KG1 (cell line): ENCODE results near the gene INTS14.
"Not testable (repeated sequence)": the region's sequence is repeated elsewhere in the genome, so short reads cannot be mapped to it uniquely, and the experiment has no call there.

Experiments used
- DNase-seq: peaks from one replicate; lab custom pipeline; 2025; lab: John Stamatoyannopoulos, UW

INTS14 gene

DNA sequence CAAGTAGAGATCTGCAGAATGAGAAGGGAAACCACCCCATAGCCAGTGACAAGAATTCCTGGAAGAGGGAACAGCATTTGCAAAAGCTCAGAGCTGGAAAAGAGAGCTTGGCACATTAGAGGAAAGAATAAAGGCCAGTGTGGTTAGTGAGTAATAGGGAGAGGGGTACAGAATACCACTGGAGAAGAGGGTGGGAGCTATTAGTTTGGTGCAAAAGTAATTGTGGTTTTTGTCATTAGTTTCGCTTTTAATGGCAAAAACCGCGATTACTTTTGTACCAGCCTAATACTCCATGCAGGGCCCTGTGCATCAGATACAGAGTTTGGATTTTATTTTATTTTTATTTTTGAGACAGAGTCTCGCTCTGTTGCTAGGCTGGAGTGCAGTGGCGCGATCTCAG lies 20.6 kb upstream of the INTS14 start:
- no peak for DNase-seq

DNA sequence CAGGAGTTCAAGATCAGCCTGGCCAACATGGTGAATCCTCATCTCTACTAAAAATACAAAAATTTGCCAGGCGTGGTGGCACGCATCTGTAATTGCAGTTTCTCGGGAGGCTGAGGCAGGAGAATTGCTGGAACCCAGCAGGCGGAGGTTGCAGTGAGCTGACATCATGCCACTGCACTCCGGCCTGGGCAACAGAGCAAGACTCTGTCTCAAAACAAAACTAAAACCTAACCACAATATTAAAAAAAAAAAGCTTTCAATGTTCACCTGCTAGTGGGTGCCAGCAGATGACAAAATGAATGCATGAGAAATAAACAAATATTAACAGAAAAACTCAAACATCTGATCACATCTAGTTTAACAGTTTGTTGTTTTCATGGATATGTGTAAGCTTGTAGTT lies 19.8 kb upstream of the INTS14 start:
- DNase-seq = no peak

DNA sequence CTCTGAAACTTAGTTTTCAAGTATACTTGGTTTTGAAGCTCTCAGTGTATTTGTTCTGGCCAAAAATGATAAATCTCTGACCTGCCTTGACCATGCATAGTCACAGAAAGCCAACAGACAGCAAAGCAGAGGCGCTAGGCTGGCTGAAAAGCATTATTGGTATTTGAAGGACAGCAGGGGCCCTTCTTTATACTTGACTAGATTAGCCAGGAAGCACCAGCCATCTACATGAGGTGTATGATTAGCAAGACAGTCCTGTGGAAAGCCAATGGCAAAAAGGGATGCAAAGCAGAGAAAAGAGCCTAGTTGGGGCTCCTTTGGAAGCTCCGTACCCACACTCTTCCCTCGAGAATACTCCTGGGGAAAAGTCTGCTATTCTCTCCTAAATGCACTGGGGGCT lies 18.6 kb upstream of the INTS14 start:
- no peak for DNase-seq

DNA sequence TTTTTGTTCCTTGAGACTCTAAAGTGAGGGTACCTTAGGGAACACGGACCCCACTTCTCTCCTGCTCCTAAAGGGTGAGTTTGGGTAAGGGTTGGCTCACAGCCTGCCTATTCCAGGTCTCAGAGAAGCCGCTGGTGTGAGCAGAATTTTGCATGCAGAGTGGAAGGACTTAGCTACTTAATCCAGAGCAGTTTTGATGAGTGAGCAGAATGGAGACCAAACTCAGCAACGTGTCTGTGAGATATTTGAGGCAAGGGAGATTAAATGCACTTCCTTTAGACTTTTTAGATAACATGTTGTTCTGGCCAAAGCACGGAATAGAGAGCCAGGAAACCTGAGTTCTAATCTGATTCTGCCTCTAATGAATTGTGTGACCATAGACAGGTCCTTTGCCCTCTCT lies 15.9 kb upstream of the INTS14 start:
- DNase-seq = no peak

DNA sequence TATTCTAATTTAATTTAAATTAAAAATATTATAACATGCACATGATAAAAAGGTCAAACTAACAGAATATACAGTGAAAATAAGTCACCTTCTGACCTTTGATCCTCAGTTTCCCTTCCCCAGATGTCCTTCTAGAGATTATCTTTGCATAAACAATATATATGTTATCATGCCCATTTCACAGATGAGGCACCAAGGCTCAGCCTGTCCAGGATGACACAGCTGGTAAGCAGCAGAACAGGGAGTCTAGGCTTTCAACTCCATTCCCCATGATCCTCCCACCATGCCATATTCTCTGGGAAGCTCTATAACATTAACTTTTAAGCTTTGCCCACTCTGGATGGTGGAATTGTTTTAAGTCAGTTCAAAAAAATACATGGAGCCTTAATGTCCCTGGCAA lies 12.2 kb upstream of the INTS14 start:
- DNase-seq = no peak

DNA sequence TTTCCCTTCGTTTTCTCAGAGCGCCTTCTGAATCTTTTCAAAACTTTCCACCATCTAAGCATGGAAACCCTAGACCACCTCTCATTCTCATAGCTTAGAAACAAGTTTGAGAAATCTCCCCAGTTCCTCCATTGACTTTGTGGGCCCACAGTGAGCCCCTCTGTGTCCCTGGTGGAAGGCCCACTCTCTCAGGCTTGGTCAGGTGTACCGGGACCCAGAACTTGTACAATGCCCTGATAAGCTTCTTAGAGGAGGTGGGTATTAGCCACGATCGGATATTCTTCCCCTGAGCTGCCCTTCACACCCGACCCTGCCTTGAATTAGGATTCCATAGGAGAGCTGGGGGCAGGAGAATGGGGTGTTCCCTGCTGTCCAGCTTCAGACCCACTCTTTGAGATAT lies 10.7 kb upstream of the INTS14 start, which contains the start of gene SLC24A1:
SLC24A1 (plus strand) TSS at position 301 of the 400 bp plus-strand sequence. CDS start 2,143 bp downstream, outside the sequence.
- DNase-seq = no peak

DNA sequence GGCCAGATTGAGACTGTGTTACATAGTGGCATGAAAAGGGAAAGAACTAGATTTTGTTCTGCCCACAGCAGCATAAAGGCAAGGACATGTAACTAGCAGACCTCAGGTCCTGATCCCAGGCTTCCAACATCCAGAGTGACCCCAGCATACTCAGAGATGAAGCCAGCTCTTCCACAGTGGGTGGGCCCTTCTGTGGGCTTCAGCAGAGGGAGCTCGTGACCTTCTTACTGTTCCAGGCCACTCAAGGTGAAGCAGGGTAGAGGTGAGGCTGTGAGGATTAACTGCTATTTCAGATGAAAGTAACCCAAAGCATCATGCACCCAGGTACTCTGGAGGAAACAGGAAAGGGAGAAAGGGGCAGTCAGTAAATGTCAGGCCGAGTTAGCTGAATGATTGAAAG lies 9.9 kb upstream of the INTS14 start:
- no peak for DNase-seq

DNA sequence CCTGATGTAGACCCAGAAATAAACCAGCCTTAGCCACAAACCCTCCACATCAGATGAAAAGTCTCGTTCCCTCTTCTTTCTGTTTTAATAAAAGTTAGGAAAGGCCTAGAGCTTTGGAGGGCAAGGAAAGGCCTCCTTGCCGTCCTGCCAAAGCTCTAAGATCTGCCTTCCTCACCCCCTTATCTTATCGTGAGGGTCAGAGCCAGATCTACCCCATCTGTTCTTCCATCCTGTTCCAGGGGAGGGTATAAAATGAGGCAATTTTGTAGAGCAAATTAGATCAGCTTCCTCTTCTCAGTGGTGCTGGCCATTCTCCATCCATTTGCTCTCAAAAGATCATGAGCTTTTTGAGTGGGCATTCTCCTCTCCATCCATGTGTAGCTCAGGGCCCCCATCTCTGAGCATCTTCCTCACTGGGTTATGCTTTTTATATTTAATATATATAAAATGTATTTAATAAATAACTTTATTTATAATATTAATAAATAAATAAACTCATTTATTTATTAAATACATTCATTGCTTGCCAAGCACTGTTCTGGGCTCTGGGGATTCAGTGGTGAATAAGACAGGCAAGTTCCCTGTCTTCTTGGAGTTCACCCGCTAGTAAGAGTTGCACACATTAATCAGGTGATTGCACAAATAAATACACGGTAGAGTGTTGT lies 8.8 kb upstream of the INTS14 start:
- DNase-seq = no peak

DNA sequence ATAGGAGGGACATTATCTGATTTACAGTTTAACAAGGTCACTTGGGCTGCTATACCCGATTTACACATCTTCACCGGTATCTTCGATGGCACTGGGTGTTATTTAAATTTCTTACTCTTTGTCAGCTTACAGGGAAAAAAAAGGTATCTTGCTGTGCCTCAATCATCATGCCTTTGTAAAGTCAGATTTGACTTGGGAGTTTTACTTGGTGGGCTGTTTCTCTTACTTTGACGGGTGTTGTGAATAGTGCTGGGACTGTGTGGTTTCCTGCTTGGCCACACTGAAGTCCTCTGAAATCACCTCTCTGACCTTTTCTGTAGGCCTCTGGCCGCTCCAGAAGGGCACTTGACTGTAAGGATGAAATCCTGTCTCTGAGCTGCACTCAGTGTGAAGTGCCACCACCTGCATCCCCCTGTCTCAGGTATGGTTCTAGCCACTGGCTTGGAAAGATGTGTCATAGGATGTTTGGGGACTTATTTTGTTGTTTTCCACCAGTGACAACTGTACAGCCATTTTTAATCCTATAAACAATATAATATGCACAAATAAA lies 7.7 kb upstream of the INTS14 start:
- no peak for DNase-seq

DNA sequence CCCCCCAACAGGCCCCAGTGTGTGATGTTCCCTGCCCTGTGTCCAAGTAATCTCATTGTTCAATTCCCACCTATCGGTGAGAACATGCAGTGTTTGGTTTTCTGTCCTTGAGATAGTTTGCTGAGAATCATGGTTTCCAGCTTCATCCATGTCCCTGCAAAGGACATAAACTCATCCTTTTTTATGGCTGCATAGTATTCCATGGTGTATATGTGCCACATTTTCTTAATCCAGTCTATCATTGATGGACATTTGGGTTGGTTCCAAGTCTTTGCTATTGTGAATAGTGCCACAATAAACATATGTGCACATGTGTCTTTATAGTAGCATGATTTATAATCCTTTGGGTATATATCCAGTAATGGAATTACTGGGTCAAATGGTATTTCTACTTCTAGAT lies 5.0 kb upstream of the INTS14 start:
- not testable (repeated sequence) for DNase-seq

DNA sequence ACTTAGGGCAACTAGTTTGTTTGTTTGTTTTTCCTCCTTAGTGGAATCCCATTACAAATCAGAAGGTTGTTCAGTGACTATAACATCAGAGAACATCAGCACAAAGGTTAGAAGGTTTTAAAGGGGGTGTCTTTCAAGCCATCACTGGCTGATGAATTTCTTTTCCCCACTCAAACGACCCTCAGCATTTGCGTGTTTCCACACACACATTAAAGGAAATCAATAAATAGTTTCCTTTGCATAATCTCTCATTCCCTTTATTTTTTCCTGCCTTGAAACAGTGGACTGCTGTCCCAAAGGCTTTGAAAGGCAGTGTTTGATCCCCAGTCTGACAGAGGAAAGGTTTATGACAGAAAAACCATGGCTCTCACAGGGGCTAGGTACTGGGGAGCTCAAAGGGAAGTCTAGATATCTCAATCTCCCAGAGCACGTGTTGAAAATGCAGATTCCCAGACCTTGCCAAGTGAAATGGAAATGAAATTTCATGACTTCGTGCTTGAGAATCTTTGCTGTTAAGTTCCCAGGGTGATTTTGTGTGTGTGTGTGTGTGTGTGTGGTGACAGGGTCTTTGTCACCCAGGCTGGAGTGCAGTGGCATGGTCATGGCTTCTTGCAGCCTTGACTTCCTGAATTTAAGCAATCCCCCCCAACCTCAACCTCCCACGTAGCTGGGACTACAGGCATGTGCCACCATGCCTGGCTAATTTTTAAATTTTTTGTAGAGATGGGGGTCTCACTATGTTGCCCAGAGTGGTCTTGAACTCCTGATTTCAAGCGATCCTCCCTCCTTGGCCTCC lies 2.2 kb upstream of the INTS14 start:
- no peak for DNase-seq

DNA sequence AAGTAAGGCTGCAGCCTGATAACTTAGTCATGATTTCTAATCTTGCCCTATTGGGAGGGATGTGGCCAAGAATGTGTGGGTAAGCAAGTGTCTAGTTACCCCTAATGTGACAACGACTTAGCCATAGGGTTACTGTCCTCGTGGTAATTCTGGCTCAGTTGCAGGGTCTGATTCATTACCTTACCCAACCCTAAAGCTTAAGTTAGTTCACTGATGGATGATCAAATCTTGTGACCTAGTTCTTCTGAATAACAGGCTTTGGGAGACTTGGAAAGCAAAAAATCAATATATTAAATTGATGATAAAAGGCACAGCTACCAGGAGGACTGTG lies 1.6 kb upstream of the INTS14 start:
- DNase-seq = no peak

DNA sequence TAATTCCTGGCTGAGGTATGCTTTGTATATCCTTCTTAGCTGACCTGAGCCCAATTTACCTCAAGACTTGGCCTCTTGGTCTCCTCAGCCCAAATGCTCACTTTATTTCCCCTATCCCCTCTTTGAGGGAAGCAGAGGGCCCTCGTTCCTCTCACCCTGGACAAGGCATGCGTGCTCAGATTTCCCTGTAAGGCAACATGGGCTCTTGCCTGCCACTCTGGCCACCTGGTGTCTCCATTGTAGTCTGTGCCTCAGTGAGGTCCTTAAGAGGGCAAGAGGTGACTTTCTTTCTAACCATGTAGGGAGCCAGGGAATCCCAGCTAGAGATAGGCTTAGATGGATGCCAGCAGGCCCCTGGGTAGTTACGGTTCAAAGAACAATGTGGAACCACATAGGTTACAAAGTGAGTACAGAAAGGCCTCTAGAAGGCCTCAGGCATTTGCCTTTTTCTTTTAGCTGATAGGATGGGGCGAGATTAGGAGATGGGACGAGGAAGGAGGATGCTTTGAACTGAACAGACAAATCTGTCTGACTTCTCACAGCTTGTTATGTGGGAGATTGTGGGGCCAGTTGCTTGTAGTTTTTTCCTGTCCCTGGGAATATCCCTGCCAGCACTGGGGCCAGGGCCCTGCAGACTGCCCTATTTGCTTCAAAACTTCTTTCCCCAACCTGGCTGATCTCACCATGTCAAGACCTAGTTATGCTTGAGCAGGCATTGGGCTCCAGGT lies 1.1 kb upstream of the INTS14 start:
- no peak for DNase-seq

DNA sequence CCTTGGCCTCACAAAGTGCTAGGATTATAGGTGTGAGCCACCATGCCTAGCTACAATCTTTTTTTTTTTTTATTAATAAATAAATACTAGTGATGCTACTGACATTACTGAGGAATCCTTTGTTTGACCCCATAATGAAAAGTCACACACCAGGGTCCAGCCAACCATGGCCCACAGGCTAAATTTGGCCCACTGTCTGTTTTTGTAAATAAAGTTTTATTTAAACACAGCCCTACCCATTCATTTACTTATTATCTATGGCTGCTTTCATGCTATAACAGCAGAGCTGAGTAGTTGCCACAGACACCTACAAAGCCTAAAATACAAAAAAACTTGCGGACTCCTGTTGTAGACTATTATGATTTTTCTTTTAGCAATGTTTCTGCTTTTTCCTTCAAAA lies 7.4 kb downstream of the INTS14 start:
- DNase-seq = no peak

DNA sequence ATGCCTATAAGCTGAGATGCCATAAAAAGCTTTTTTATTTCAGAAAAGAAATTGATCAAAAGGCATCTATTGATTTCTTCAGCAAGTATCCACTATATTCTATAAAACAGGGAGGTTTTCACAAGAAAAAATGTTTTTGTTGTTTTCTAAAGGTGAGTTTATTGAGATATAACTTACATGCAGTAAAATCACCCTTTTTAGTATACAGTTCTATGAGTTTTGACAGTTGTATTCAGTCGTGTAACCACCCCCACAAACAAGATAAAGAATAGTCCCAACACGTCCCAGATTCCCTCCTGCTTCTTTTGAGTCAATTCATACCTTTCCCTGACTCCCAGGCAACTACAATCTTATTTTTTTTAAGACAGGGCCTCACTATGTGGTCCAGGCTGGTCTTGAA lies 7.8 kb downstream of the INTS14 start:
- DNase-seq = no peak

DNA sequence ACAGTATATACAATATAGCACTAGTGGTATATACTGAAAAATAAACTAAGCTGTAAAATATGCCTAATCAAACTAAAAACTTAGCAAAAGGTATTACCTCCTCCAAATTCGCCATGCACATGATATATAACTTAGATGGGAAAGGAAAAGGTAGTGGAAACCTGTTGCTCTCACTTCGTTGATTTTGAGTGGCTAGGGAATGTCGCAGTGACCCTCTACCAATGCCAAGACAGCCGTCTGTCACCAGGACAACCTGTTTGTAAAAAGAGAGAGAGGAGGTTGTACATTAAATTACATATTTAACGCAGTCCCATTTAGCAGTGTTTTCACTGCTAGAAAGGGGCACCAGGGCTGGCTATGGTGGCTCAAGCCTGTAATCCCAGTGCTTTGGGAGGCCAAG lies 11.3 kb downstream of the INTS14 start:
- no peak for DNase-seq

DNA sequence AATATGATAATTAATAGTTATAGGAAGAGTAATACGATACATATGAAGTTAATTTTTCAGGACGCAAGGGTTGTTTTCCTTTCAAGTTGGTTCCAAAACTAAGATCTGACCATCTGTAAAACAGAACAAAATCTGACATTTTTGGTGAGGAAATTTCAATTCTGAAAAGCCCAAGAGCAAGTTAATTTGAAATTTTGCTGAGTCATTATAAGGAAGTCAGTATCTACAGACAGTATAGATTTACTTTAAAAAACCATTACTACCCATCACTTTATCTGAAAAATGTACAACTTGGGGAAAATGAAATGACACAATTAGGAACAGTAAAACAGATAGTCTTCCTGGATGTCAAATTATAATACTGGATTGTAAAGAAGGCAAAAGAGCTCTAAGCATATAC lies 12.5 kb downstream of the INTS14 start:
- no peak for DNase-seq

DNA sequence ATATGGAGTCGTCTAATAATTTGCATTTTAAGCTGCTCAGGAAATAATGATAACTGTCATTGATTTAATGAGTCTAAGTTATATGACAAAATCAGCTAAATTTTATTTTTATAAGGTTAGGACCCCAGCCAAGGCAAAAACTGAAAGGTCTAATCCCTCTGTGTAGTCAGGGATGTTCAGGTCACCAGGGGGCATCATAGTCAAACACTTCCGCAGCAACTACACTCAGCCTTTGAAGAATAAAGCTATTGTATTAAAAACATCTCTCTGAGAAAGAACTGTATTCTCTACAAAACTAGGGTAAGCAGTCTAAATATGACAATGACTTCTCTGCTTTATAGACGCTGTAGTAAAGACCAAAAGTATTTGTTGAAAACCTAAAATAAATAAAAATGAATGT lies 15.0 kb downstream of the INTS14 start:
- DNase-seq = no peak

DNA sequence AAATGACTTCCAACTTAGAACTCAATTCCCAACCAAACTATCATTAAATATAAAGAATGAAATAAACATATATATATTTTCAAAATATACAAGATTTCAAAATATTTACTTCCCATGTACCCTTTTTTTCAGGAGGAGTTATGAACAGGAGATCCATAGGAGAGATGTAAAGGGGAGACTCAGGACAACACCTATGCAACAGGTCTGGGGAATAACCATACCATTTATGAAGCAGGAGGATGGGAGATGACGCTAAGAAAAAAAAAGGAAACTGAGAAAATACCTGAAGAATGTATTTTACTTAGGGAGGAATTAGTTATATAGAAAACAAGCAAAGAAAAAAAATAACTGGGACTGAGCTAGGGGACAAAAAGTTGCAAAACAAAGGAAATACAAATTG lies 23.8 kb downstream of the INTS14 start:
- no peak for DNase-seq

DNA sequence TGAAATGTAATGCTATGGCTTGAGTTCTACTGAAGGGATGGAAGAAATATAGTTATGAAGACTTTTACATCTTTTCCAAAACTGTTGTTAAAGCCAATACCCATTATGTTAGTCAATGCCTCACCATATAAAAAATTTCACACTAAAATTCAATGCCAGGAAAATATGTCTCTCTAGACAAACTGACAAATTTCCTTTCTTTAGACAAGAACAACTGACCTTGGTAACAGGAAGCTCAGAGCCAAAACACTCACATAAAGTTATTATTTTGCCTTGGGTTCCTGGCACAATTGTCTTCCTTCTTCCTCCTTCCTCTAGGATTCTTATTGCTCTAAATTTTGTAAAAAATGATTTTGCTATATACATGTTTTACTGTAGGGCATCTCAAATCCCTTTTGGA lies 26.7 kb downstream of the INTS14 start:
- DNase-seq = no peak

DNA sequence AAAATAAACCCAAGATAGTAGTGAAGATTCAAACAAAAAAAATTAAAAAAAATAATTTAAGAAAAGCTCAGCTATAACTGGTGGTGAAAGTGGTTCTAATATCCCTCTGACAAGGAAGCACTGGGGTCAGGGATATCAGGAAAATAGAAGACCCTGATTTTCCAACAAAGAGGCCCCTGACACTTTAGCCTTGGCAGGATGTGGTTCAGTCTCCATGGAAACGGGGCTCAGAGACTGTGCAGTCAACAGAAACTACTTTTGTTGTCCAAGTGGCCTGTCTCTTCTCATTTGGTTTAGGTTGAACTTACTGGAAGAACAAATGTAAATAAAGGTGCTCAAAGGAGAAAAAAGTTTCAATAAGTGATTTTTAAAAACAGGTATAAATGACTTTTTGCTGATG lies 27.2 kb downstream of the INTS14 start:
- DNase-seq = no peak

DNA sequence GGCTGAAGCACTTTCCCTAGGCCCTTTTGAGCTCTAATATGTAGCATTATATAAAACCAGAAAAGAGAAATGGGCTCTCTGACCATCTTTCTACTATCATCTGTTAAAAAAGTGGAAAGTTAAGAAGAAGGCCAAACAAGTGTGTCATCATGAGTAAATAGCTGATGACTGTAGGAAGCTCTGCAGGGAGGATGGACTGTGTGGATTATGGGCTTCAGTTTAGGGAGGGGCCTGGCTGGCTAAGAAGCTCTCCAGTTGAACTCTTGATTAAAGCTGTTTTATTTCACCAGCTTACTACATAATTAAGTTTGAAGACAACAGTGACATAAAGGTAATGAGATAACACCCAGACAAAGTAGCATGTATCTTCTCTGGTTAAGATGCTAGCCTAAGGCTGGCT lies 30.6 kb downstream of the INTS14 start:
- no peak for DNase-seq

DNA sequence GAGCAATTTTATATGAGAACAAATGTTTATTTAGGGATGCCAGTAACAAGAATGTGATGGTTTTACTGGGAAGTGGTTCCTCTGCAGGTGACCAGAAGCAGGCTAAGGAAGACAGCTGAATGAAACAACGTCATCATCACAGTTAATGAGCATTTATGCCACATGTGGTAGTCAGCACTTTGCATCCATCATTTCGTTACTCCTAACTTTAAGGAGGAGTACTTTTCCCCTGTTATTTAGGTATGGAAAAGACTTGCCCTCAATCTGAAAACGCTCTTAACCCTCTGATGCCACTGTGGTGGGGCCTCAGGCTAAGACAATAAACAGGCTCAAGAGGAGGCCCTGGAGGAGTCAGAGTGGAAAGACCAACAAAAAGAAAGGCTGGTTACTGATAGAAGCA lies 31.2 kb downstream of the INTS14 start:
- no peak for DNase-seq
